GM18499 (cell line): Measurements from ENCODE around the gene KLHL42.
A peak's percentile ranks its signal among the peaks of the same experiment; 100 is the strongest.

Experiments
- ATAC-seq: cut with Tn5 transposase; IDR thresholded peaks from one replicate; pipeline ENCODE4 v1.9.1; 2021; ENCODE audit warnings: moderate number of reproducible peaks; ENCODE audit not compliant: insufficient read depth, unreplicated experiment

KLHL42 gene

DNA sequence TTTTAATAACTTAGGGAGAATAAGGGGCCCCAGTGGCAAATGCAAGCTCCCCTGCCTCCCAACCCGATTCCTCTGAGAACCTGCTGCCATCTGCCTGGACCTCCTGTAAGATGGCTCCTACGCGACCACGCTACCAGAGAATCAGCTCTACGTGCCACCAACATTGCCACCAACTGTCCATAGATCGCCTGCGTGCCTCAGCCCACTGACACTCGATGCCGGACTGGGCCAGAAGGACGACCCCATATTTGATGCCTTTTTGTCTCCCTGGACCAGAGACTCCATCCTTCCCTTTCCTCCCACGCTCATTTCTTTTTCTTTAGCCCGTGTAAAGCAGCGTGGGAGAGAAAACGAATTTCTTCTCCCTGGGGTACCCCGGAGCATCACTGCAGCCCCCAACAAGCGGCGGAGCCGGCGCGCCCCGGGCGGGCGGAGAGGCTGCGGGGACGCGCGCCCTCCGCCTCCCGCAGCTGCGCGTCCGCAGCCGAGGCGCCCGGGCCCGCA, 565 bp upstream of the KLHL42 start:
- ATAC-seq, result no peak

DNA sequence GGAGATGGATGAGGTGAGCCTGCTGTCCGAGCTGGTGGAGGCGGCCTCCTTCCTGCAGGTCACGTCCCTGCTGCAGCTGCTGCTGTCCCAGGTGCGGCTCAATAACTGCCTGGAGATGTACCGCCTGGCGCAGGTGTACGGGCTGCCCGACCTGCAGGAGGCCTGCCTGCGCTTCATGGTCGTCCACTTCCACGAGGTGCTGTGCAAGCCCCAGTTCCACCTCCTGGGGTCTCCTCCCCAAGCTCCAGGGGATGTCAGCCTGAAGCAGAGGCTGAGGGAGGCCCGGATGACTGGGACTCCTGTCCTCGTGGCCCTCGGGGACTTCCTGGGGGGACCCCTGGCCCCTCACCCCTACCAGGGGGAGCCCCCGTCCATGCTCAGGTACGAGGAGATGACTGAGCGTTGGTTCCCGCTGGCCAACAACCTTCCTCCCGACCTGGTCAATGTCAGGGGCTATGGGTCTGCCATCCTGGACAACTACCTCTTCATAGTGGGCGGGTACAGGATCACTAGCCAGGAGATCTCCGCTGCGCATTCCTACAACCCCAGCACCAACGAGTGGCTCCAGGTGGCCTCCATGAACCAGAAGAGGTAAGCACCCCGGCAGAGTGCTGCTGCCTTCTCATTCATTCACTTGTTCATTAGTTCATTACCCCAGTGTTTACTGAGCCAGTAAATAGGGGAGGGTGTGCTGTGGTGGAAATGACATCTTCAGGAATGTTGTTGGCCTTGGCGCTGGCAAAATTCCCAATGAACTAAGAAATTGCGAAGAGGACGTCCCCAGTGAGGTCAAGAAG, 777 bp downstream of the KLHL42 start:
- peak; percentile 20 for ATAC-seq

DNA sequence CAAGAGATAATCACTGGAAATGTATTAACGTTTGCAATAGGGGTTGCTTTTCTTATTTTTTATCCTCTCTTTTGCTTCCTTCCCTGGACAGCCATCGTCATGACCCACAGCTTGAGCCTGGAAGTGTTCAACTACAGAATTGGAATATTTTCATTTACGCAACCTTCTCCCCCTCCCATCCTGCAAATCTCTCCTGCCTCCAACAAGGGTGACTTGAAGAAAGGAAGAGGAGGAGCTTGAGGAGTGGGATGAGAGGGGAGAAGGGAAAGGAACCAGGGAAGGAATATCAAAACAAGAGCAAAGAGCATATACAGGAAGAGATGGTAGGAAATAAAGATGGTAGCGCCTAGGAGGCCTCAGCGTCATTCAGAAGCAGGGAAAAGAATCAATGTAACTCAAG, 1.6 kb downstream of the KLHL42 start:
- no peak for ATAC-seq

DNA sequence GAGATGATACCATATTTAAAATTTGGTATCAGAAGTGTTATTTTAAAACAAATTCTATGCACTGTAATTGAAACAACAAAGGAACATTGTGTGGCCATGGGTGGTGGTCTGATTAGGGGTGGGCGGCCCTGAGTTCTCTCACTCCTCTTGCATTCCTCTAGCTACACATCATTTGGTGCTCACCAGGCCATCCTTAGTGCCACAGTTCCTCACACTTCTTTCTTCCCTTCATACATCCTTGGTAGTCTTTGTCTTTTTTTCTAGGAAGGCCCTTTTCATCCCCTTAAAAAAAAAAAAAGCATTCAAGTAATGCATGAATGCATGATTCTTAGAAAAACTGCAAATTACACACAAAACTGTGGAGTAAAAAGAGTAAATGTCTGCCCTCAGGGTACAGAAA, 2.4 kb downstream of the KLHL42 start:
- no peak for ATAC-seq

DNA sequence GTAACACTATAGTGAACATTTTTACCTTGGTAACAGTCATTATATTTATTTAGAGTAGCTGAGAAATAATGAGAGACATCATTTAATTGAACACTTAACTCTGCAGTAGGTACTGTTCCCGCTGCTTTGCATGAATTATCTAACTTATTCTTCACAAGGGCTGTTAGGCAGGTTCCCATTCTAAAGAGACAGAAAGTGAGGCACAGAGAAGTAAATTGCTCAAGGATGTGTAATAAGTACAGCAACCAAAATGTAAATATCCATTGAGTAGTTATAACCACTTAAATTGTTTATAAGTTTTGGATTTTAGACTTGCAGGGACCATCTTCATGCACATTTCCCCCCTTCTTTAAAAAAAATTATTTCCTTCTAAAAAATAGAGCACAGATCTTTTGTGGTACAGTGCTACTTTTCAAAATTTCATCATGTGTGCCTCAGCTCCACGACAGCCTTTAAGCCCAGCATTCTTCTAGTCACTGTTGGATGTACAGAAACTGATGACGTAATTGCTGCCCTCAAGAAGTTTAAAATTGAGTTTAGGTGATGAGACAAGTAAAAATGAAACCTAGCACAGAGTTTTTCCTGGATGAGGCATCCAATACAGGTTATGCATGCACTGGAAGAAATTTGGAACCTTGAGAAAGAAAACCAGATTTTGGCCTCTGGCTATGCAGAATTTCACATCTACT, 6.0 kb downstream of the KLHL42 start:
- no peak for ATAC-seq

DNA sequence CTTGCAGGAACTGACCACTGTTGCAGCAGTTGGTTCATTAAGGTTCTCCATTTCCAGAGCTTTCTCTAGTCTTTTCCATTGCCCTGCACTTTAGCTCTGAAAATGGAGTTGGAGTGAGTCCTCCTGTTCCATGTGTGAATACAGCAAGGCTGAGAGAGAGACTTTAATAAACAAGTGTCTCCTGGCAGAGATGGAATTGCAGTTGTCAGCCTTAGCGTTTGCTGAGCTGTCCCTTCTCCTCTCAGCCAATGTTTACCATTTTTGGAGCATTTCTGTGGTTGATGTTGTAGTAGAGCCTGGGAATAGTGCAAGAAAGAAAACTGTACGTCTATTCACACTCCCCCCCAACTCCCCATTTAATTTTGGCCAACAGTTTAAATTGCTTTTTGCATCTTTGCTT, 7.5 kb downstream of the KLHL42 start:
- ATAC-seq, result no peak

DNA sequence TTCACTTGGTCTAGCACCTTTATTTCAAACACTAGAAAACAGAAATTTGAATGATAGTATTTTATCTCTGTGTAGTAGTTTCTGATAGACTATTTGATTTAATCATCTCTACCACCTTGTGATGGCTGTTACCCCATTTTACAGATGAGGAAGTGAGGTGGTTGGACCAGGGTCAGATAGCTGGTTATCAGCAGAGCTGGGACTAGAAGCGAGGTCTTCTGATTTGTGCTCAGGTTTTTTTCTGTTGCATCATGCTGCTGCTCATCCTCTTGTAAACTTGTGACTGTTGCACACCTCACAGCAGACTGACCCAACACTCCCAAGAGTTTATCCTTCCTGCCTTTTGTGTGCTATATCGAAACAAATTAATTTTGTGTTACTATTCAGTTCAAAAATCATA, 10.1 kb downstream of the KLHL42 start:
- no peak for ATAC-seq

DNA sequence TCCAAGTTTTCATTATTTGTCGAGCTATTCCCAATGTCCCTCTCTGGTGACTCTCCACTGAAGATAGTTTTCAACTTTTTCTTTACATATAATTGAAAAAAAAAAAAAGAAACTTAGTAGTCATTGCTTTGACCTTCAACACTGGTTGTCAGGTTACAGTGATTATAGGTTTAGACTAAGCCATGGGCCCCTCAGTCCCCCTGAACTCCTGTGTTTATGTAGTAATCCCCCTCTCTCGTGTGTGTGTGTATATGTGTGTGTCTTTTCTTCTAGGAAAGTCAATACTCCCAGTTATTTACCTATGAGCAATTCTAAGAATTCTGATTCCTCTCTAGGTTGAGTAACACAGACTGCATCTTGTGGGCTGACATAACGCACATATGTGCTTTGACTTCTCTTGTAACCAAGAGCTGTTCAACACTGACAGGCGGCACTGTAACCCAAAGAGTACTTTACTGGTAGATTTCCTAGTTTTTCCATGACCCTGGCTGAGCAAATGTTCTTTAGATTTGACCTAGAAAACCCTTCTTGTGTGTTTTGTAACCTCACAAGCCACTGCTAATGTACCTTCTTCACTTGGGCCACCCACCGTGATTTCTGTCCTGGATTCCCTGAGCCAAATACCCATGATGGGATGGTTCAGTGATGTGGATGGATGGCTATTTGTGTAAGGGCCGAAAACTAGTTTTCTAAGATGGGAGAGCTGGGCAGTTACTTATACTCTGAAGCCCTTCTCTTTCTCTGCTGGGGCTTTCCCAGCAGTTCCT, 15.0 kb downstream of the KLHL42 start:
- ATAC-seq, result no peak

DNA sequence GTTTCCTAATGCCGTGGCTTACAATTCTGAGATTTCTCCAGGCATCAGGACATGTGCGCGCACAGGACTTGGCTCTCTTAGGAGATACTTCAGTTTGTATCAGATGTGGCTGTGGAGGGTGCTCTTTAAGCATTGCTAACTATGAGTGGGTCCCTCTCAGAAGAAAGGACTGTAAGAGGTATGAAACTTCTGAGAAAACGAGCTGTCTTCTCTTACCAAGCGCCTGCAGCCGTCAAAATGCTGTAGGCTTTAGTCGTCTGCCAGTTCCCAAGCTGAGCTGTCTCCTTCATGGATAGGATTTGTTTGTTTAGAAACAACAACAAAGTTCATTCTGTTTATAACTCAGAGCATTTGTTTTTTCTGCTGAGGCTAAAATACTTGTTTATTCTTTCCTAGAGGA, 16.1 kb downstream of the KLHL42 start:
- ATAC-seq, result no peak

DNA sequence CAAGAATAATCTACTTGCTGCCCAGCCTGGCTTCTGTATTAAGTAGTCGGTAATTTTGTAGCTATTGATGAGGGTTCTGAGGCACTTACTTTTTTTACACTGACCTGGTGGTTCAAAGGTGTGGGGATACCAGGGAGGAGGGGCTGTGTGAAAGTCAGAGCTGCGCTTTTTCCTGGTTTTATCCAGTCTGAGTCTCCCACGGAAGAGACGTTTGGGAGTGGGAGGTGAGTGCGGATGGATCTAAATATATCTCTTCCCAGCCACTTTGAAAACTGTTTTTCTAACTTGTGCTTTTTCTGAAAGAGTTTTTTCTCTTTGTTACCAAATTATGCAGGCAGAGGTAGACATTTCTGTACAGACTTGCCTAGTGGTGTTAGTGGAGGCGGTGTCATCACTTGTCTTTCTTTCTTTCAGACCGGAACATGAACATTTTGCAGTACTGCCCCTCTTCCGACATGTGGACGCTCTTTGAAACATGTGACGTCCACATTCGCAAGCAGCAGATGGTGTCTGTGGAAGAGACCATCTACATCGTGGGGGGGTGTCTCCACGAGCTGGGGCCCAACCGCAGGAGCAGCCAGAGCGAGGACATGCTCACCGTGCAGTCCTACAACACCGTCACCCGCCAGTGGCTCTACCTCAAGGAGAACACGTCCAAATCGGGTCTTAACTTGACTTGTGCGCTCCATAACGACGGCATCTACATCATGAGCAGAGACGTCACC, 17.4 kb downstream of the KLHL42 start:
- ATAC-seq, result no peak

DNA sequence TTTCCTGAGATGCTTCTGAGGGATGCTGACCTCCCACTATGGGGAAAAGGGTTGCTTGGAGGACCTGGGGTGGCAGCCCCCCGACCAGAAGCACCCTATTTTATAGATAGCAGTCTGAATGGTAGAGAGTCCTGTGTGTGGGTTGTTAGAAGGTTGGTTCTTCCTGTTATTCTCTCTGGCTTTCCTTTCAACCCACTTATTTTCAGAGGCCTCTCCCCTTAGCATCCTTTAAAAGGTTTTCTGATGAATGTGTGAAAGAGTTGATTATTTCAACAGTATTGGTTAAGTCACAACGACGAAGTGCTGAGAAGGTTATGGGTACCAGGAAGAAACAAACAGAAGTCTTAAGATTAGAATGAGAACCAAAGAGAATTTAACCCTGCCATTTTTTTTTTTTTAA, 20.8 kb downstream of the KLHL42 start:
- no peak for ATAC-seq

DNA sequence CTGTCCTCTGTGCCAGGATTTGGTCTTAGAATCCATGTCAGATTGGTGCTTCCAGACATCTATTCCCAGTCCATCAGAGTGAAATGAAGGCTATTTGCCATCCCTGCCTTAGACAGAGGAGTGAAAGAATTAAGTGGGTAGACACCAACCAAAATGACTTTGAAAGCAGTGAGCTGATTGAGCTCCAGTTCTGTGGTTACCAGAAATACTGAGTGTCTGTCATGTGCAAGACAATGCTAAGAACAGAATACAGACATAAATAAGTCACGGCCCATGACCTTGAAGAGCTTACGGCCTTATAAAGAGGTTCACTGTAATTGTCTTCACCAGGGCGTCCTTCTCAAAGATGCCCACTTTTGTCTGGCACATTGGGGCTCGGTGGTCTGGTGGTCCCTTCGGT, 21.6 kb downstream of the KLHL42 start:
- no peak for ATAC-seq

DNA sequence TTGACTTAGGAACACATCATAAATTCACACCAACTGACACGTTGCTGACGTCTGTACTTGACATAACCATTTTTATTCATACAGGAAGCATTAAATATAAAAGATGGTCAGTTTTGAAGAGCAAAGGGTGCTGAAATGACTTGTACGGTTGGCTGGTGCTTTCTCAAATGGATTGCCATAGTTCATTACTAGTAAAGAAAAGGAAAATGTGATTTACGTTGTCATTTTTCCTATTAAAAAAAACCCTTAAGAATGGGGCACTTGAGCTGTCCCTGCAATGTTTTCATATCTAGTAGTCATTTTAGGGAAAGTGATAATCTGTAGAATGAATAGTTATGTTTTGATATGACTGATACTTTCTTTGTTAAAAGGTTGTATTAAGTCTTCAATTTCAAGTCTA, 22.5 kb downstream of the KLHL42 start:
- no peak for ATAC-seq

DNA sequence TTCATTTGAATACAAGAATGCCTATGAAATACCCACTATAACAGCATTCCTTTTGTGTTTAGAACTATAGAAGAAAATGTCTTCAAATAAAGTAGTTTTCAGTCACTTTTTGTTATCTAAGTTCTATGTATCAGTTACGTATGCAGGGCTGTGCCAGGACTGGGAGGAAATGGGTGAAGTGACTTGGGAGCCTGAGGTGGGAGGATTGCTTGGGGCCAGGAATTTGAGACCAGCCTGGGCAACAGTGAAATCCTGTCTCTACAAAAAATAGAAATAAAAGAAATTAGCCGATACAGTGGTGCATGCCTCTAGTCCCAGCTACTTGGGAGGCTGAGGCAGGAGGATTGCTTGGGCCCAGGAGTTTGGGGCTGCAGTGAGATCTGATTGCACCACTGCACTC, 22.9 kb downstream of the KLHL42 start:
- no peak for ATAC-seq

DNA sequence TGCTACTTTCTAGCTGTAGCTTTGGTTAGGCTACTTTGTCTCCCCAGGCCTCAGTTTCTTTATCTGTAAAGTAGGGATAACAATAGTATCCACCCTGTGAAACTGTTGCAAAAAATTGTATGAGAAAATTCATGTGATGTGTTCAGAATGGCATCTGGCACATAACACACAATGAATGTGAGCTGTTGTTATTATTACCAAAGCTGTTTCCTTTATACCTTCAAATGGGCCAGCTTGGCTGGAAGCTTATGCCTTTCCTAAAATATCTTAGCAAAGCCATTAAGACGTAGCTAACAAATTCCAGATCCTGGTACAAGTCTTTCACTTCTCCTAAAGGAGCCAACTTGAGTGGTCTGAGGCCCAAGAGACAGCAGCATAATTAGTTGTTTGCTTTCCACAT, 25.2 kb downstream of the KLHL42 start:
- ATAC-seq, result no peak

DNA sequence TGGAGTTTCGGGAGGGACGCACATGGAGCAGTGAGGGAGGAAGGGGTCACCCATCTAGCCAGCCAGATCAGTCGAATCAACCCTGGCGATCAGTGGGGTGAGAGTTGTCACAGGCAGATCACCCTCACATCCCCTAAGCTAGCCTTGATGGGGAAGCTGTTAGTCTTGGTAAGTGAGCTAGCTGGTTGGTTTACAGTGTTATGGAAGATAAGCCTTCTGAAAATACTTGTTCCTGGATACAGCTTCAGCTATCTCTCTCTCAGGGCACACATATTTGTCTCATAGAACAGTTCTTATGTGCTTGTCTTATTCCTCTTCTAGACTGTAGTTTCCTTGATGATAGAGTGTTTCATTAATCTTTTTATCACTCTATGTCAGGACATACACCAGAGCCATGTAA, 26.2 kb downstream of the KLHL42 start:
- ATAC-seq, result no peak

DNA sequence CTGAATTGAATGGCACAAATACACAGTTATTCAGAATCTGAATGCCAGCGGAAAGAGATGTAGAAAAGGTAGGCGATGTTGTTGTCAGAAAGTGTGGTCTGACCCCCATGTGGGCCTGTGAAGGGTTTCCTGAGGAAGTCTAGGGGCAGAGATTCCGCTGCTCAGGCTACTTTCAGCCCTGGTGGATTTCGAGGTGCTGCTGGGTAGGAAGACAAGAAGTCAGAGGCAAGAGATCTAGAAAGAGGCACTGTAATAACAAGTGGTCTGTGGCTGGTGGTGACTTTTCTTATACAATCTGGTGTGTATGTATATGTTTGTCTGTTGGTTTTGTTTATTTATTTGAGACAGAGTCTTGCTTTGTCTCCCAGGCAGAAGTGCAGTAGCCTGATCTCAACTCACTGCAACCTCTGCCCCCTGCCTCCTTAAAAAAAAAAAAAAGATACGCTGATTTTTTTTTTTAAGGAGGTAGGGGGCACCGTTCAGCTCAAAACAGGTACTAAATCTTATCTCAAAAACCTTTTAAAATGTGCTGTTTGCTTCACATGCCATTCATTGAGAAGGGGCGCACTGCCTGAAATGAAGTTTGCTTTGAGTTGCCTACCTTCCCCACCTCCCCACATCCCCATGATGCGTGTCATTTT, 27.1 kb downstream of the KLHL42 start:
- no peak for ATAC-seq

DNA sequence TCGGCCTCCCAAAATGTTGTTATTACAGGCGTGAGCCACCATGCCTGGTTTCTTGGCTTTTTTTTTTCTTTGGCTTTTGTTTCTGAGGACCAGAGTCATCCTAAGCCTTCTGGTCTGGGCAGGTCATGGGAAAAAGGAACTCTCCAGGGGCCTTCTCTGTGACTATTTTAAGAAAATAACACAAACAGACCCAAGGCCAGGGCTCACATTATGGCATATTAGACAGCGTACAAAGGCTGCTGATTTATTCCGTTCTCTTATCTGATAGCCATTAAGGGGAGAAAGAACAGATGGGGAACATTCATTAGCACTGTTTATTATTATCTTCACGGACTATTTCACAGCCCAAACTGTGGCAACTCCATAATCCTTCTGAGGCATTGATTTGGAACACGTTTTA, 28.8 kb downstream of the KLHL42 start:
- ATAC-seq, result no peak

DNA sequence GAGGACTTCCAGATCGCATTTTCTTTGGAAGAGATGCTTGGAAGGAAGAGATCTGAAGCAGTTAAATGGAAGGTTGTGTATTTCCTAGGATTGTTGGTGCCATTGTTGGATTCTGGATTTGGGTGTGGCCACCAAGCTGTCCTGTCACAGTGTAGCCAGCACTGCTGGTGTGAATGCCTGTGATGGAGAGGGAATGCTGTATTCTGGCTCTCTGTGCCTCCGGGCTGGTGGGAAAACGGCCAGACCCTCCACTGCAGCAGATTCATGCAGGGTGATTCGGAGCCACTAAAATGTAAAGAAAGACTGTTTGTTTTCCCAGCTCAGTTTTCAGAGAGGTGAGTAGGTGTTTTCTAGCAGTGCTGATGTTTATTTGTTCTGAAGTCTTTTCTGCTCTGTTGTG, 30.7 kb downstream of the KLHL42 start:
- no peak for ATAC-seq

DNA sequence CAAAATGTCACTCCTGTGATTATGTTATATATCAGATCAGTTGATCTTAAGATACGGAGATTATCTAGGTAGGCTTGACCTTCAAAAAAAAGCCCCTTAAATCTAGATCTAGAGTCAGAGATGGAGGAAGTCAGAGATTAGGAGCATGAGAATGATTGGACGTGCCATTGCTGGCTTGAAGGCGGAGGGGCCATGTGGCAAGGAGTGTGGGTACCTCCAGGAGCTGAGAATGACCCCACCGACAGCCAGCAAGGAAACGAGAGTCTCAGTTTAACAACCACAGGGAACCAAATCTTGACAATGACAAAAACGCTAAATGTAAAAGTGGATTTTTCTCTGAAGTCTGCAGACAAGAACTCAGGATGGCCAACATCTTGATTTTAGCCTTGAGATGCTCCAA, 32.5 kb downstream of the KLHL42 start:
- ATAC-seq, result no peak
